Measurements from ENCODE around the gene ACSL3. TPM values are rescaled to one million over a fixed set of nuclear protein-coding genes. Genes with fewer than 3 reads are reported as not detected.

Gene ACSL3
- total and polyA plus RNA-seq, 2 donors (not counting 3 experiments of a cell fraction or from before 2014, with no cell fraction given) = 58.7 to 139 TPM

GRCh38 chr2:222973733-222974132 is 112.9 kb downstream of the ACSL3 start:
- Histone ChIP-seq H3K79me2 (ENCODE audit: control insufficient read depth, insufficient read depth, low read length) (no peaks in the 10 kb centered on the region), H3K4me2 (ENCODE audit: insufficient read depth, low read length) (no peak overlapping the region), H3K36me3 (ENCODE audit: control insufficient read depth in 2 of 2, extremely low read depth in 1 of 2, insufficient read depth in 2 of 2, low read length in 2 of 2) (no peaks in the 10 kb centered on the region), H3K27me3 (ENCODE audit: control insufficient read depth in 2 of 2, insufficient read depth in 2 of 2, low read length in 2 of 2) (peaks cover 0 to 2% of the 10 kb centered on the region in 2 experiments), H3K9ac (replicated peaks; ENCODE audit: extremely low read depth, insufficient read depth, low read length) (no peak overlapping the region), H2AFZ (ENCODE audit: low read depth, low read length) (no peak overlapping the region), H4K20me1 (replicated peaks; ENCODE audit: control insufficient read depth, extremely low read depth, insufficient read depth, low read length) (no peaks in the 10 kb centered on the region), H3K4me1 (ENCODE audit: control insufficient read depth, extremely low read depth, insufficient read depth, low read length) (no peaks in the 10 kb centered on the region), H3K27ac (ENCODE audit: insufficient read depth, low read depth, low read length) (no peak overlapping the region), H3K9me1 (replicated peaks; ENCODE audit: control insufficient read depth, extremely low read depth, insufficient read depth, low read length) (no peaks in the 10 kb centered on the region), H3K4me3 (replicated peaks in 1 of 3; ENCODE audit: insufficient read depth in 1 of 3, low read depth in 1 of 3, low read length in 3 of 3) (no peak overlapping the region), H3K9me3 (replicated peaks; ENCODE audit: control insufficient read depth, insufficient read depth, low read length) (no peaks in the 10 kb centered on the region)
- dilution Hi-C loops (cut with MboI; ENCODE audit: extremely low pct_ligation_motif_present, low sequenced_read_pairs) (no loop called here), intact Hi-C loops (cut with micrococcal nuclease) (loop anchor here (5.0 kb wide), 2 partner anchors 704 to 889 kb away; no protein-coding TSS in a partner anchor)
- DNase-seq (ENCODE audit: low read depth, low spot score) (no peak), FAIRE-seq (no peak)
- no peak for TF ChIP-seq POLR2A (IDR thresholded peaks at IDR 0.05; ENCODE audit: low read depth, low read length)
- no peak for TF ChIP-seq MYC (IDR thresholded peaks at IDR 0.05; ENCODE audit: low read depth, low read length)
- POLR2A ChIA-PET = no interaction called here
- no TSS peak for BruUV-seq (replicated peaks)
- CTCF ChIA-PET = interaction anchor here (1.1 to 3.5 kb wide), 3 partner anchors 127 to 824 kb away, joined by 3 to 58 read pairs (median 4); no protein-coding TSS in a partner anchor

GRCh38 chr2:222976521-222977061 is 115.8 kb downstream of the ACSL3 start:
- no TSS peak for BruUV-seq (replicated peaks)
- dilution Hi-C loops (cut with MboI; ENCODE audit: extremely low pct_ligation_motif_present, low sequenced_read_pairs) = no loop called here
- CTCF ChIA-PET = interaction anchor here (0.6 to 2.0 kb wide), 2 partner anchors 821 to 1709 kb away, joined by 4 to 9 read pairs; no protein-coding TSS in a partner anchor

More at GRCh38 chr2:222976521-222977061, 115.8 kb downstream of the ACSL3 start:
- no peaks in the 10 kb centered on the region for H3K79me2 ChIP-seq (ENCODE audit: control insufficient read depth, insufficient read depth, low read length)
- peaks cover 0 to 2% of the 10 kb centered on the region in 2 experiments for H3K27me3 ChIP-seq (ENCODE audit: control insufficient read depth in 2 of 2, insufficient read depth in 2 of 2, low read length in 2 of 2)
- intact Hi-C loops (cut with micrococcal nuclease) = no loop called here
- H3K36me3 ChIP-seq (ENCODE audit: control insufficient read depth in 2 of 2, extremely low read depth in 1 of 2, insufficient read depth in 2 of 2, low read length in 2 of 2) = no peaks in the 10 kb centered on the region
- no peak overlapping the region for H3K9ac ChIP-seq (replicated peaks; ENCODE audit: extremely low read depth, insufficient read depth, low read length)
- H2AFZ ChIP-seq (ENCODE audit: low read depth, low read length) = no peak overlapping the region
- FAIRE-seq = no peak
- no peaks in the 10 kb centered on the region for H3K9me3 ChIP-seq (replicated peaks; ENCODE audit: control insufficient read depth, insufficient read depth, low read length)
- POLR2A ChIA-PET = no interaction called here
- H3K4me1 ChIP-seq (ENCODE audit: control insufficient read depth, extremely low read depth, insufficient read depth, low read length) = no peaks in the 10 kb centered on the region
- no peak overlapping the region for H3K4me2 ChIP-seq (ENCODE audit: insufficient read depth, low read length)
- H3K9me1 ChIP-seq (replicated peaks; ENCODE audit: control insufficient read depth, extremely low read depth, insufficient read depth, low read length) = no peaks in the 10 kb centered on the region
- no peaks in the 10 kb centered on the region for H4K20me1 ChIP-seq (replicated peaks; ENCODE audit: control insufficient read depth, extremely low read depth, insufficient read depth, low read length)
- H3K27ac ChIP-seq (ENCODE audit: insufficient read depth, low read depth, low read length) = no peak overlapping the region
- DNase-seq (ENCODE audit: low read depth, low spot score) = no peak
- H3K4me3 ChIP-seq (replicated peaks in 1 of 3; ENCODE audit: insufficient read depth in 1 of 3, low read depth in 1 of 3, low read length in 3 of 3) = no peak overlapping the region
- TF ChIP-seq JUN (IDR thresholded peaks at IDR 0.05; ENCODE audit: borderline replicate concordance, insufficient read depth, insufficient read length, low read depth) (no peak), POLR2AphosphoS5 (IDR thresholded peaks at IDR 0.05; ENCODE audit: insufficient read depth, low read depth, low read length) (no peak), EZH2 (IDR thresholded peaks at IDR 0.05; ENCODE audit: borderline replicate concordance, low read depth, low read length, severe bottlenecking) (no peak), POLR2A (IDR thresholded peaks at IDR 0.05; ENCODE audit: low read depth, low read length) (no peak), MYC (IDR thresholded peaks at IDR 0.05; ENCODE audit: low read depth, low read length) (no peak), MAX (IDR thresholded peaks at IDR 0.05; ENCODE audit: insufficient read depth, insufficient read length) (no peak), GATA2 (IDR thresholded peaks at IDR 0.05; ENCODE audit: insufficient read depth, insufficient read length, low read depth, low read length) (no peak)

All from endothelial cell of umbilical vein (primary cell).